GM23338 (cell line): ENCODE results near the gene KATNAL1.

ENCODE experiments used
- CREB1 ChIP-seq: fragments of 250-450 bp; sonication (Bioruptor Pico); IDR thresholded peaks from 2 replicates; pipeline ENCODE4 v1.5.0; 2020; ENCODE audit warnings: low read depth, mild to moderate bottlenecking, moderate library complexity
- EZH2 ChIP-seq: fragments of 200-600 bp; sonication (generic); IDR thresholded peaks from one replicate; pipeline ENCODE4 v1.8.0; 2017; ENCODE audit warnings: antibody characterized with exemption, mild to moderate bottlenecking, low read depth; ENCODE audit not compliant: unreplicated experiment
- EZH2phosphoT487 ChIP-seq: fragments of 200-600 bp; sonication (generic); IDR thresholded peaks from one replicate; pipeline ENCODE4 v1.8.1; 2018; ENCODE audit warnings: antibody characterized with exemption; ENCODE audit not compliant: unreplicated experiment
- POLR2AphosphoS5 ChIP-seq: IDR thresholded peaks from 2 replicates; pipeline ENCODE4 v1.6.1; 2016; ENCODE audit warnings: antibody characterized with exemption, low read depth
- STAT1 ChIP-seq: IDR thresholded peaks from one replicate; pipeline ENCODE4 v1.6.1; 2016; ENCODE audit warnings: antibody characterized with exemption; ENCODE audit not compliant: unreplicated experiment
- ZNF114 ChIP-seq: fragments of 250-450 bp; sonication (Bioruptor Pico); IDR thresholded peaks from 2 replicates; pipeline ENCODE4 v1.5.0; 2020; ENCODE audit warnings: mild to moderate bottlenecking, moderate library complexity
- ZNF331 ChIP-seq: fragments of 250-450 bp; sonication (Bioruptor Pico); IDR thresholded peaks from 2 replicates; pipeline ENCODE4 v1.5.0; 2020; ENCODE audit warnings: low read depth, mild to moderate bottlenecking, moderate library complexity
- TF ChIP-seq, protein P1 (sequence below), 2 experiments: fragments of 200-600 bp in 1 of 2; sonication (generic) in 1 of 2; conservative IDR thresholded peaks; 2 replicates each; pipeline versions ENCODE4 v1.5.1 to v1.6.1; 2016 to 2017; ENCODE audit warnings: antibody characterized with exemption in 2 of 2, low read depth in 2 of 2, mild to moderate bottlenecking in 2 of 2, moderate library complexity in 1 of 2
- TF ChIP-seq, protein P2 (sequence below): IDR thresholded peaks from one replicate; pipeline ENCODE4 v1.6.1; 2018; ENCODE audit warnings: antibody characterized with exemption; ENCODE audit not compliant: unreplicated experiment

DNA sequence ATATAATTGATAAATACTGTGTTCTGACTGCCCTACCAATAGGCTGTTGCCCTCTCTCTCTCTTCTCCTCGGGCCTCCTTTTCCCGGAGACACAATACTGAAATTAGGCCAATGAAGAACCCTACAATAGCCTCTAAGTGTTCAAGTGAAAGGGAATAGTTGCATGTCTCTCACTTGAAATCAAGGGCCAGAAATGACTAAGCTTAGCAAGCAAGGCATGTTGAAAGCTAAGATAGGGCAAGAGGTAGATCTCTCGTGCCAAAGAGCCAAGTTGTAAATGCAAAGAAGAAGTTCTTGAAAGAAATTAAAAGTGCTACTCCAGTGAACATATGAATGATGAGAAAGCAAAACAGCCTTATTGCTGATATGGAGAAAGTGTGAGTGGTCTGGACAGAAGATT, 13.3 kb downstream of the KATNAL1 start:
- no peak for TF ChIP-seq ZNF331 (CRISPR knock-in tag)
- TF ChIP-seq, protein P1, sequence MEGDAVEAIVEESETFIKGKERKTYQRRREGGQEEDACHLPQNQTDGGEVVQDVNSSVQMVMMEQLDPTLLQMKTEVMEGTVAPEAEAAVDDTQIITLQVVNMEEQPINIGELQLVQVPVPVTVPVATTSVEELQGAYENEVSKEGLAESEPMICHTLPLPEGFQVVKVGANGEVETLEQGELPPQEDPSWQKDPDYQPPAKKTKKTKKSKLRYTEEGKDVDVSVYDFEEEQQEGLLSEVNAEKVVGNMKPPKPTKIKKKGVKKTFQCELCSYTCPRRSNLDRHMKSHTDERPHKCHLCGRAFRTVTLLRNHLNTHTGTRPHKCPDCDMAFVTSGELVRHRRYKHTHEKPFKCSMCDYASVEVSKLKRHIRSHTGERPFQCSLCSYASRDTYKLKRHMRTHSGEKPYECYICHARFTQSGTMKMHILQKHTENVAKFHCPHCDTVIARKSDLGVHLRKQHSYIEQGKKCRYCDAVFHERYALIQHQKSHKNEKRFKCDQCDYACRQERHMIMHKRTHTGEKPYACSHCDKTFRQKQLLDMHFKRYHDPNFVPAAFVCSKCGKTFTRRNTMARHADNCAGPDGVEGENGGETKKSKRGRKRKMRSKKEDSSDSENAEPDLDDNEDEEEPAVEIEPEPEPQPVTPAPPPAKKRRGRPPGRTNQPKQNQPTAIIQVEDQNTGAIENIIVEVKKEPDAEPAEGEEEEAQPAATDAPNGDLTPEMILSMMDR (conservative IDR thresholded peaks at IDR 0.05; ENCODE audit: low read depth in 2 of 2) = no peak
- TF ChIP-seq, protein P2, sequence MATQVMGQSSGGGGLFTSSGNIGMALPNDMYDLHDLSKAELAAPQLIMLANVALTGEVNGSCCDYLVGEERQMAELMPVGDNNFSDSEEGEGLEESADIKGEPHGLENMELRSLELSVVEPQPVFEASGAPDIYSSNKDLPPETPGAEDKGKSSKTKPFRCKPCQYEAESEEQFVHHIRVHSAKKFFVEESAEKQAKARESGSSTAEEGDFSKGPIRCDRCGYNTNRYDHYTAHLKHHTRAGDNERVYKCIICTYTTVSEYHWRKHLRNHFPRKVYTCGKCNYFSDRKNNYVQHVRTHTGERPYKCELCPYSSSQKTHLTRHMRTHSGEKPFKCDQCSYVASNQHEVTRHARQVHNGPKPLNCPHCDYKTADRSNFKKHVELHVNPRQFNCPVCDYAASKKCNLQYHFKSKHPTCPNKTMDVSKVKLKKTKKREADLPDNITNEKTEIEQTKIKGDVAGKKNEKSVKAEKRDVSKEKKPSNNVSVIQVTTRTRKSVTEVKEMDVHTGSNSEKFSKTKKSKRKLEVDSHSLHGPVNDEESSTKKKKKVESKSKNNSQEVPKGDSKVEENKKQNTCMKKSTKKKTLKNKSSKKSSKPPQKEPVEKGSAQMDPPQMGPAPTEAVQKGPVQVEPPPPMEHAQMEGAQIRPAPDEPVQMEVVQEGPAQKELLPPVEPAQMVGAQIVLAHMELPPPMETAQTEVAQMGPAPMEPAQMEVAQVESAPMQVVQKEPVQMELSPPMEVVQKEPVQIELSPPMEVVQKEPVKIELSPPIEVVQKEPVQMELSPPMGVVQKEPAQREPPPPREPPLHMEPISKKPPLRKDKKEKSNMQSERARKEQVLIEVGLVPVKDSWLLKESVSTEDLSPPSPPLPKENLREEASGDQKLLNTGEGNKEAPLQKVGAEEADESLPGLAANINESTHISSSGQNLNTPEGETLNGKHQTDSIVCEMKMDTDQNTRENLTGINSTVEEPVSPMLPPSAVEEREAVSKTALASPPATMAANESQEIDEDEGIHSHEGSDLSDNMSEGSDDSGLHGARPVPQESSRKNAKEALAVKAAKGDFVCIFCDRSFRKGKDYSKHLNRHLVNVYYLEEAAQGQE = no peak
- TF ChIP-seq CREB1 (CRISPR knock-in tag) = no peak
- no peak for TF ChIP-seq POLR2AphosphoS5
- TF ChIP-seq EZH2 = no peak
- TF ChIP-seq EZH2phosphoT487 = no peak
- no peak for TF ChIP-seq STAT1
- TF ChIP-seq ZNF114 (CRISPR knock-in tag) = no peak
